Muscle of back (tissue), 13 donors: ENCODE data around the gene TMEM141. TPM values are rescaled to one million over a fixed set of nuclear protein-coding genes. Genes with fewer than 3 reads are reported as not detected.

Experiments used
- DNase-seq, 3 donors: peaks; one replicate each; pipeline versions ENCODE4 v3.0.0 to v3.0.0-alpha.2; 2013
- long read RNA-seq, 9 donors: transcript quantifications; one replicate each; lab custom pipeline, GENCODE V29; 2026
- polyA plus RNA-seq, 10 donors: library from polyadenylated mRNA; unstranded; fragments of 120-200 nt; gene quantifications; one replicate each; pipeline ENCODE4 v1.2.1, GENCODE V29; 2013; ENCODE audit not compliant: insufficient read length in 10 of 10

TMEM141 gene
- 10 to 100 TPM; 24.8 to 43.7 (median 34.1) TPM for polyA plus RNA-seq
- long read RNA-seq, donor 1, transcript TMEM141-204 (4 exons, 683 nt), result minor isoform, 9 of 34 reads
- long read RNA-seq, donor 1, transcript TMEM141-201 (5 exons, 768 nt), result major isoform, 22 of 34 reads
- long read RNA-seq, donor 1, partial matches to known transcripts, result 0 of 34 reads
- long read RNA-seq, donor 1, other reads (novel, unspliced or antisense), result 0 of 34 reads
- long read RNA-seq, donor 2, transcript TMEM141-201 (5 exons, 768 nt), result major isoform, 11 of 15 reads
- long read RNA-seq, donor 2, partial matches to known transcripts, result 0 of 15 reads
- long read RNA-seq, donor 2, other reads (novel, unspliced or antisense), result 0 of 15 reads
- long read RNA-seq, donor 3, result 0 reads
- long read RNA-seq, donor 4, transcript TMEM141-201 (5 exons, 768 nt), result major isoform, 12 of 16 reads
- long read RNA-seq, donor 4, partial matches to known transcripts, result 0 of 16 reads
- long read RNA-seq, donor 4, other reads (novel, unspliced or antisense), result 0 of 16 reads
- long read RNA-seq, donor 5, transcript TMEM141-201 (5 exons, 768 nt), result major isoform, 12 of 22 reads
- long read RNA-seq, donor 5, transcript TMEM141-204 (4 exons, 683 nt), result minor isoform, 6 of 22 reads
- long read RNA-seq, donor 5, partial matches to known transcripts, result 0 of 22 reads
- long read RNA-seq, donor 5, other reads (novel, unspliced or antisense), result 0 of 22 reads
- long read RNA-seq, donor 6, transcript TMEM141-201 (5 exons, 768 nt), result major isoform, 14 of 18 reads
- long read RNA-seq, donor 6, partial matches to known transcripts, result 0 of 18 reads
- long read RNA-seq, donor 6, other reads (novel, unspliced or antisense), result 0 of 18 reads
- long read RNA-seq, donor 7, transcript TMEM141-201 (5 exons, 768 nt), result major isoform, 9 of 14 reads
- long read RNA-seq, donor 7, partial matches to known transcripts, result 0 of 14 reads
- long read RNA-seq, donor 7, other reads (novel, unspliced or antisense), result 0 of 14 reads
- long read RNA-seq, donor 8, transcript TMEM141-201 (5 exons, 768 nt), result major isoform, 9 of 12 reads
- long read RNA-seq, donor 8, partial matches to known transcripts, result 0 of 12 reads
- long read RNA-seq, donor 8, other reads (novel, unspliced or antisense), result 0 of 12 reads
- long read RNA-seq, donor 9, partial matches to known transcripts, result 0 of 3 reads
- long read RNA-seq, donor 9, other reads (novel, unspliced or antisense), result 0 of 3 reads

- peak; percentile 99 for DNase-seq
These were observed at the start of gene TMEM141 for GRCh38 chr9:136790640-136791515. TSS of gene TMEM141 (plus strand) at chr9:136791344. CDS start at chr9:136791371, 27 bp downstream.

GRCh38 chr9:136741883-136742571, 49.1 kb upstream of the TMEM141 start:
- no peak for DNase-seq

GRCh38 chr9:136742591-136743391, 48.4 kb upstream of the TMEM141 start, which contains the start of gene LCN10:
TSS of gene LCN10 (minus strand) at chr9:136742940. CDS start at chr9:136742903, 37 bp downstream.
- no peak for DNase-seq

- no peak for DNase-seq
These were observed 47.4 kb upstream of the TMEM141 start for GRCh38 chr9:136743639-136744211.

- no peak for DNase-seq
These were observed 46.4 kb upstream of the TMEM141 start for GRCh38 chr9:136744773-136745172.

- no peak for DNase-seq
These were observed 45.6 kb upstream of the TMEM141 start for GRCh38 chr9:136745389-136746154.

- no peak for DNase-seq
These were observed 45.0 kb upstream of the TMEM141 start for GRCh38 chr9:136746155-136746490.

- DNase-seq, result no peak
These were observed 44.5 kb upstream of the TMEM141 start for GRCh38 chr9:136746621-136747020.

- DNase-seq, result no peak
These were observed 43.7 kb upstream of the TMEM141 start for GRCh38 chr9:136747161-136748060.

GRCh38 chr9:136748201-136748600, 42.9 kb upstream of the TMEM141 start, which contains the start of gene LCN6:
TSS of gene LCN6 (minus strand) at chr9:136748525. CDS start at chr9:136748483, 42 bp downstream.
- DNase-seq, result no peak

- DNase-seq, result no peak
These were observed 42.2 kb upstream of the TMEM141 start for GRCh38 chr9:136748666-136749611.

GRCh38 chr9:136750526-136750925, 40.6 kb upstream of the TMEM141 start:
- no peak for DNase-seq

GRCh38 chr9:136751244-136751643, 39.9 kb upstream of the TMEM141 start:
- DNase-seq, result no peak

GRCh38 chr9:136751814-136752213, 39.3 kb upstream of the TMEM141 start:
- DNase-seq, result no peak

- DNase-seq, result no peak
These were observed 37.6 kb upstream of the TMEM141 start for GRCh38 chr9:136753371-136754058.
